ENCODE data around the gene PHLDB2.
"Not testable (repeated sequence)": the region's sequence is repeated elsewhere in the genome, so short reads cannot be mapped to it uniquely, and the experiment has no call there.

PHLDB2 gene

DNA sequence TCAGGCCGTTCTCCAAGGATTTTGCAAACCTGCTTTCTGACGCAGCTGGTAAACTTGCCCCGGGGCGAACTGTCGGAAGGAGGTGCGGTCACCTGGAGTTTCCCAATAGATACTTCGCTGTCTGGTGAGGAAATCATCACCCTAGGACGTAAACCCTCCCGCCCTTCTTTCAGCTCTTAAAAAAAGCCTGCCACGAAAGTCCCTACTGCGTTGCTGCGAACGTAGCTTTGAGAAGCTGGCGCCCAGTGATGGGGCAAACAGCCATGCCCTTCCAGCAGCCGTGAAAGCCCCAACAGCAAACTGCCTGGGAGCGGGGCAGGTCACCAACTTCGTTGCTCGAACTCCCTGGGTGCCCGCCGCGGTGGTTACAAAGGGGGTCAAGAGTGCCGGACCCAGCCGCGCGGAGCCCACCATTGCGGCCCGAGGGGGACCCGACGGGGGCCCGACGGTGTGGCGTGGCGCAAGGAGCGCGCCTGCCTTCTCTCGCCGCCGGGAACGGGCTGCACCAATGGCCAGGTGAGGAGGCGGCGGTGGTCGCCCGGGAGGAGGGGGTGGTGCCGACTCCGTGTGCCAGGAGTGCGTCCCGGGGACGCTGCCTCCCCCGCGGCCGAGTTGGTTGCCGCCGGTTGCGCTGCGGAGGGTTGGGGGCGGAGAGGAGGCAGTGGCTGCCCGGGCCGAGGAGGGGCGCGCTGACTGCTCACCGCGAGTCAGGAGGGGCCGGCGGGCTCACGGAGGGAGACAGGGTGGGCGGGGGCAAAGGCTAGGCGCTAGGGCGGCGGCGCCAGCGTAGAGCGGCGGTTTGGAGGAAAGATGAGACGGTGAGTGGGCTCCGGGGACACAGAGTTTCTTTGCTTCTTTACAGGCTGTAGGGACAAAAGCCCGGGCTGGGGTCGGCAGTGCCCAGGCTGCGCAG is at the start of gene PHLDB2:
Gene PHLDB2, plus strand, starts transcription at position 205 of the 913 bp plus-strand sequence. CDS start 24,813 bp downstream, outside the sequence.
- peak; percentile 59 for DNase-seq (ENCODE audit: low spot score)

DNA sequence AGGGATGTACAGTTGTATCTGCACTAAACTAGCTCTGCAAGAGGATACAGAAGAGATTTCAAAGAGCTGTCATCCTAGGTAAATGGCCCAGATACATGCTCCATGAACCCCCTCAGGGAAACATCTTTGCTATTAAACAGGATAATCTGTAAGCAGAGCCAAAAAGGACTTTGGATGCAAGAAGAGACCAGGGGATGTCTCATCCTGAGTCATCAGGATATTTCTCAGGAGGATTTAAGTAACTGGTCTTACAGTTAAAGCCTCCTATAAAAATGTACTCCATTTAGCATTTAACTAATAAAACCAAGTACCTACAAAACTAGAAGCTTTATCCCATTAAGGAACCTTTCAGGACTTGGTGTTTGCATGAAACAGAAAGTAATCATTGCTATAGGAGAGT is 48.2 kb upstream of the PHLDB2 start:
- DNase-seq (ENCODE audit: low spot score), result peak; percentile 63

DNA sequence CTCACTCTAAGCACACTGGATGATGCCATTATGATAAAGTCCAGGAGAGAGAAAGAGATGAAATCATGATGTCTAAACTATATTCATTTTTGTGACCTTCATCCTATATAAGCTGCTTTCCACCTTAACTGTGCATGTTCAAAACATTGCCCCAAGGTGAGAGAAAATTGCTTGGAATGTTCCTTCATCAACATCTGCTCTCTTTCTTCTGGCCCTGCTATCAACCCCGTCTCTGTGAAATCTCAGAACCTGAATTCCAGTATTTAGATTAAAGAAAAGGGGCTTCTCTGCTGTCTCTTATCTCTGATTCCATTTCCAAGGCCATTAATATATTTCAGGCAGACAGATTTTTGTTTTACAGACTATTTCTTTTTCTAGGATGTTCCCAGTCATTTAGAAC is 47.3 kb upstream of the PHLDB2 start:
- DNase-seq (ENCODE audit: low spot score), result no peak

DNA sequence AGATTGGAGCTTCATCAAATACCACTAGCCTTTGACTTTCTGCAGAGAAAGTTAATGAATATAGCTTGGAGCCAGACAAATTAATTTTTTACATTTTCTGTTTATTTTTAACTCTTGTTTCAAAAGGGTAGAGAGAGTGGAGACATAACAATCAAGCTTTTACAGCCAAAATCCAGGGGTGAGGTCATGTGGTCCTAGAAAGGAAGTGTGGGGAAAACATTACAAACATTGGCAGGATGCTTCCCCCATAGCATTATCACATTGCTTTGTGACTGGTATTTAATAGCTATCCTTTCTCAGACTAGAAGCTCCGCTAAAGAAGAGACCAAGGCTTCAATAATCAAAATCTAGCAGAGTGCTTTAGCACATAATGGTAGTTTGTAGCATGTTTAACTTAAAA is 46.4 kb upstream of the PHLDB2 start:
- DNase-seq (ENCODE audit: low spot score), result no peak

DNA sequence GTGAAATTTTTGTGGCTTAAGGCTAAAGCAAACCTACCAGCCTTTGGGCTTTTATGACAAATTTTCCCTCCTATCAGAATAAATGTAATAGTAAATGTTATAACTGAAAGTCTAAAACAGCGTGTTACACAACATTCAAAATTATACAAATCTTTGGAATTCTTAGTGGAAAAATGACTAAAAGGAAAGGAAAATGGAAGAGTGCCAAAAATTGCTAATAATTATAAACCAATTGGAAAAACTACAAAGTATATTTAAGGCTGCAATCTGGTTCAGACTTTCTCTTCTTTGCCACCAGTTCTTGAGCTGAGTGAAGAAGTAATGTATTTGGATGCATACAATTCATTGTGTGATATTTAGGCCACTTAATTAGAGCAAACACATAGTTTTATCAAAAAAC is 45.6 kb upstream of the PHLDB2 start:
- no peak for DNase-seq (ENCODE audit: low spot score)

DNA sequence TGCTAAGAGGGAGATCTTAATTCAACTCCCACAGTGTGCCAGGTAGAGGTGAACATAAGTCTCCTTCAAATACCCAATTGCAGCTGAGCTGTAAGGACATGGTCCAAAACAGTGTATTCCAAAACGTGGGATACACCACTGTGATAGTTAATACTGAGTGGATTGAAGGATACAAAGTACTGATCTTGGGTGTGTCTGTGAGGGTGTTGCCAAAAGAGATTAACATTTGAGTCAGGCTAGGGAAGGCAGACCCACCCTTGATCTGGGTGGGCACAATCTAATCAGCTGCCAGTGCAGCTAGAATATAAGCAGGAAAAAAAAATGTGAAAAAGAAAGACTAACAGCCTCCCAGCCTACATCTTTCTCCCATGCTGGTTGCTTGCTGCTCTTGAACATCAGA is 45.1 kb upstream of the PHLDB2 start:
- no peak for DNase-seq (ENCODE audit: low spot score)

DNA sequence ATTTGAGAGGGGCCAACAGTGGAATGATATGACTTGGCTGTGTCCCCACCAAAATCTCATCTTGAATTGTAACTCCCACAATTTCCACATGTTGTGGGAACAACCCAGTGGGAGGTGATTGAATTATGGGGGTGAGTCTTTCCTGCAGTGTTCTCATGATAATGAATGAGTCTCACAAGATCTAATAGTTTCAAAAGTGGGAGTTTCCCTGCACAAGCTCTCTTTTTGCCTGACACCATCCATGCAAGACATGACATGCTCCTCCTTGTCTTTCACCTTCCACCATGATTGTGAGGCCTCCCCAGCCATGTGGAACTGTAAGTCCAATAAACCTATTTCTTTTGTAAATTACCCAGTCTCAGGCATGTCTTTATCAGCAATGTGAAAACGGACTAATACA is 42.3 kb upstream of the PHLDB2 start:
- not testable (repeated sequence) for DNase-seq (ENCODE audit: low spot score)

DNA sequence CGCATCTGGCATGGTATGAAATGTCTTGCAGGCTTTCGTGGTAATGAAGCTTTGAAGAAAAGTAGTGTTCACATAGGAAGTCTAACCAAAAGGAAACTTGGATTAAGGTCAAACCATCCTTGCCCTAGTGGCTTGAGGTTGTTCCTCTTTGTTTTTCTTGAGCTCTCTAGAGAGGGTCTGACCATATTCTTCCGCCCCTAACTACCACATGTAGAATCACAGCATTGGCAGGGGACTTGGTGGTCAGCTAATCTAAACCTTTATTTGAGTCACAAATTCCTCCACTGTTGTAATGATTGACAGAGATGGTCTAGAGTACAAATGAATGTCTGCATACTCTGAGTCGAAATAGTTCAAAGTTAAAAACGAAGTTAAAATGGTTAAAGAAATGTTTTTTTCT is 39.1 kb upstream of the PHLDB2 start:
- DNase-seq (ENCODE audit: low spot score), result no peak

DNA sequence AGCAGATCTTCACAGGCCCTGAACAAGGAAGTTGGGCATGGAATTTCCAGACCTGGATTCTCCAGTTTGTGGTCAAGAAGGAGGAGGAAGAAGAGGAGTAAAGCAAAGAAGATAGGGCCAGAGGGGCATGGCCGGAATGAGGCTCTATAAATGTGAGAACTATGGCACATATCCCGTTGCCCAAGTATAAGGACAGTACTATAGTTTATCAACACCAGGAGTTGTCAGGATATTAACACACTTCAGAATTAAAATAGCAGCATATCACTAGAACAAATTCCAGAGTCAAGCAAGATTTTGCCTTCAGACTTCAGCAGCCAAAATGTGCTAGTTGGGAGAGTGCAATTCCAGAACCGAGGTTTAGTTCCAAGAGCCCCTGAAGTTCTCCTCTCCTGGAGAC is 38.4 kb upstream of the PHLDB2 start:
- no peak for DNase-seq (ENCODE audit: low spot score)

DNA sequence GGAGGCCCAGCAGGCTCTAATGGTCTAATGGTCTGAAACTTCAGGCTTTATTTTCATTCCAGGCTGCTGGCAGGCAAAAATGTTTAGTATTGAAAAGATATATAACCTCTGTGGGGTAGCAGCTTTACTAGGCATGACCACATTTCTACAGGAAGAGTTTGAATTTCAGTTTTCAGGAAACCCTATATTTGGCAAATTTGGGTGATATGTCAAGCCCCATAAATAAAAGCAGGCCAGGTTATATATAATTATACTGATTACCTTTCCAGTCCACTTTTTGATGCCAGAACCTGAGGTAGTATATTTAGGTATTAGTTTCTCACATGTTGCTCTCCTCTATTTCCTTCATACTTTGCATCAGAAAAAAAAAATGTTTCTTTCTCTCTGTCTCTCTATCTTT is 37.2 kb upstream of the PHLDB2 start:
- no peak for DNase-seq (ENCODE audit: low spot score)

DNA sequence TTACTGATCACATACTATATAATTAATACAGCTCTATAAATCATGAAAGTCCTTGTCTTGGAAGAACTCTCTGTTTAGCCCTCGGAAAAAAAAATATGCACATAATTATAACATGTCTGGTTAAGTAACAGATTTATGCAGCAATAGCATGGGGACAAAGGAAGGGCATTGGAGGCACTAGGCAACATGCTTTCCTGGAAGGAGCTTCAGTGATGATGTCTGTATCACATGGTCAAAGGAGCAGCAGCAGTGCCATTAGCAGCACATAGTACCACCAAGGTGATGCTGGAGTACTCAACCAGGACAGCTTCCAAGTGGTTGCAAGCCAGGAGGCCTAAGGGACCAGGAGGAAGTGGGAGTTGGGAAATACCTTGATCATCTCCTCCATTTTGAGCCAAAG is 36.3 kb upstream of the PHLDB2 start:
- no peak for DNase-seq (ENCODE audit: low spot score)

DNA sequence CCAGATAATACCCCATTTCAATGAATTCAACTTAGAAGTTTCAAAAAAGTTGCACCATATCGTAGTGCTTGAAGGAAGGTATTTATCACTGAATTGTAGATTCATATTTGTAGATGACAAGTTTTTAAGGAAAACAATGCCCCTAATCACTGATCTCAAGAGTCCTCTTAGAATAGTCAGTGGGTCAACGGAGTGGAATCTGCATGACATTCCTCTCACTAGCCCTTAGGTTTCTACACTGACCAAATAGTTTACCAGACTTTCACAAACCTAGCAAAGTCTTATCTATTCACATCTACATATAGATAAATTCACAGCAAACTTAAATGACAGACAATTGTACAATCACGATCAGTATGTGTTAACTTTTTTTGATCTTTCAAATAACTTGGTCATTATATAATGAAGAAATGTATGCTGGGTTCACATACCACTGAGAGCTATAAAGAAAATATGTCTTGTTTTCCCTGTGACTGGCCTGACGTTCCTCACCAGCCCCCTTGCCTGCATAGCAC is 35.7 kb upstream of the PHLDB2 start:
- no peak for DNase-seq (ENCODE audit: low spot score)

DNA sequence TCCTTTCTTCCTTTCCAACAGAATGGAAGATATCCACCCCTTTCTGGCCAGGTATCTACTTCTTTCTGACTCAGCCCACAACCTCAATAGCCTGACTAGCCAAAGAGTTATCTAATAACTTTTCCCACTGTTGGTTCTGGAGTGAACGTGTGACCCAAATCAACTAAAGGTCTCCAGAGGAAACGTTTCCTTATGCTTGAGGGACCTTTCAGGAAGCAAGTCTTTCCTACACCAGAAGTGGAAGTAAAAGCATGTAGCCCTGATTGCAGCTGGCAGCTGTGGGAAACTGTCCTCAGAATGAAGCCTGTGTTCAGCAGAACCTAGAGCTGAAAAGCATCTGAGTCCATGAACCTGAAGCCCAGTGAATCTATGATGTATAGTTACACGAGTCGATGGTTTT is 34.7 kb upstream of the PHLDB2 start:
- no peak for DNase-seq (ENCODE audit: low spot score)

DNA sequence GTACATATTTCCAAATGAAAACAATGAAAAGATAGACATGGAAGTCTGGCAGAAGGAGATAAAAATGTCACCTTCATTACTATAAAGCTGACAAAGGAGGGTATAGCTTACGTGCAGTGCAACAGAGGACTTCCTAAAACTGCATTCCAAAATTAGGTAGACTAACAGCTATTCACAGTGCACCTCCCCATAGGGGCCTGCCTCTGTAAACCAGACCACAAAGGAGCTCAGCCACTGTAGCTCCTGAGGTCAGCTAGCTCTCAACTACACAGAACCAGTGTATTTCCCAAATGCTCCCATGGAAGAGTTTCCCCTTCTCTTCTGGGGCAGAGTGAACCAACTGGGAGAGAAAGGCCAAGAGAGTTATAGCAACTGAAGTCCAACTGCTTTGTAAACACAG is 31.2 kb upstream of the PHLDB2 start:
- DNase-seq (ENCODE audit: low spot score), result no peak

DNA sequence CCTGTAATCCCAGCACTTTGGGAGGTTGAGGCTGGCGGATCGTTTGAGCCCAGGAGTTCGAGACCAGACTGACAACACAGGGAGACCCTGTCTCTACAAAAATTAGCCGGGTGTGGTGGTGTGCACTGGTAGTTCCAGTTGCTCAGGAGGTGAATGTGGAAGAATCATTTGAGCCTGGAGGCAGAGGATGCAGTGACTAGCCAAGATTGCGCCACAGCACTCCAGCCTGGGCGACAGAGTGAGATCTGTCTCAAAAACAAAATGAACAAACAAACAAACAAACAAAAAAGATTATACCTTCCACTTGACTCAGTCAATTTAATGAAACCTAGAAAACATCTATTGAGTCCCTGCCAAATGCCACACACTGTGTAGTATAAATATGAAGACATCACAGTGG is 30.5 kb upstream of the PHLDB2 start:
- no peak for DNase-seq (ENCODE audit: low spot score)

DNA sequence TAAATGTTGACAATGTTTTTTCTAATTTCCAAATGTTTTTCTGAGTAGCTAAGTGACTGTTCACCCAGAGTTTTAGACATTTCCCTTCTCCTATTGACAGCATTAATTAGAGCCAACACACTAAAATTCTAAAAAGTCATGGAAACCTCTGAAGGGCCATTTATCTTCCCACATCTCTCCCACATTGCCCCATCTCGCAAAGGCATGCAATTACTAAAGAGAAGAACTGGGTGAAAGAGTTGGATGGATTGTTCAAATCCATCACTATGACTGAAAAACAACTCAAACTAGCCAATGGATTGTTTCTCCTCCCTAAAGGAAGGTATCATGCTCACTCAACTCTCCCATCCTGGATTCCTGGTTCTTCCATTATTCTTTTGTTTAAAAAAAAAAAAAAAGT is 30.0 kb upstream of the PHLDB2 start:
- no peak for DNase-seq (ENCODE audit: low spot score)

DNA sequence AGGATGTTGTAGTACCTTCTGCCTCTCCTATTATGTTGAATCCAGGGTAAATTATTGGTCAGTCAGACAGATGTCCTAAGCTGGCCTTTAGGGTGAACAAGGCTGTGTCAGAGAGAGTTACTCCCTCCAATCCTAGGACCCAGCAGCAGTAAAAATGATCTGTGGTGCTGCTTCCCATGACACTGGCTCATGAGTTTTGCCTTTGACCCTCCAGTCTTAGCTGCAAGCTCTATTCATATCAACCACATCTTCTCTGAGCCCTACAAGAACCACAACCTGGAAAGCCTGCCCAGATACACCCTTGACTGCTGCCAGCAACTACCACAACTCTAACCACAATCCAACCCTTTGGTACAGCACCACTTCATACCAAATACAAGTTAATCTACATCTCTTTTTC is 27.2 kb upstream of the PHLDB2 start:
- peak; percentile 10 for DNase-seq (ENCODE audit: low spot score)

DNA sequence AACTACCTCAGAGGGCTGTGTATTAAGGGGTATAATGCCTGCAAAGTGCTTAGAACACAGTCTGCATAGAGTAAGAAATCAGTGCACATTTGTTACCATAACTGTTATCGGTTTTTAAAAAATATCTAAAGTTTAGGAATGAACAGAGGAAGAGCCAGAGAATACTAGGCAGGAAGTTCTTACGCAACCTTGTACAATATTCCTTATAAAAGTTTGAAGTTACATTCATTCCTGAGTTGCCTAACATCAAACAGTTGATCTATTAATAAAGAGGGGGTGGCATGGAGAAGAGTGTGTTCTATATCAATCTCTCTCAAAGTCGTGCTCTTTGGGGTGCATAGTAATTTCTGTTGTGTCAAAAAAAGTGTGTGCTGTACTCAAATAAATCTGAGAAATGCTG is 22.0 kb upstream of the PHLDB2 start:
- no peak for DNase-seq (ENCODE audit: low spot score)

DNA sequence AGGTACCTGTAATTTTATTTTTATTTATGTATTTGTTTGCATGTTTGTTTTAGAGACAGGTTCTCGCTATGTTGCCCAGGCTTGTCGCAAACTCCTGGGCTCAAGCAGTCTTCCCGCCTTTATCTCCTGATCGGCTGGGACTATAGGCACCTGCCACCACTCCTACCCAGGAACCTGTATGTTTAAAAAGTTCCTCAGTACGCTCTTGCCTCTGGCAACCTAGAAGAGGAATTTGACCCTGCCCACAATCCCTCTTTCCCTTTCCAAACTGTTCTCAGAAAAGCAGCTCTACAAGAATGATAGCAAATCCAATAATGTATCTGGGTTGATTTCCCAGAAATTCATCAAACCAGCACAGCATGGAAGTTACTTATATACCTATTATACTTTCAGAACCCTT is 20.9 kb upstream of the PHLDB2 start:
- DNase-seq (ENCODE audit: low spot score), result no peak

DNA sequence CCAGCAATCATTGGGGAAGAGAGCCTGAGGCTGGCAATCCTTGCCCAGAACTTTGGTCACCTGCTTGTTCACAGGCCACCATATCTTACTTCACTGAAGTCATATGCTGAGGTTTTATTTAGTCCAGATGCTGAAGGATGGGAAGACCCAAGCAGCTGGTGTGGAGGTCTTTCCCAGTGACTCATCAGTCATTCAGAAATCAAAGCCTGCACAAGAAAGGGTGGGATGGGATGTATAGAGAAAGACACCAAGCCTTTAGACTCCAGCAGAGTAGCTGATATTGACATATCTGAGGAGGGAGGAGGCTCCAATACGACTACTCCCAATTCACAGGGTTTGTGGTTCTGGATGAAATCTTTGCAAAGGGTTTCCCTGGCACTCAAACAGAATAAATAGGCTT is 13.0 kb upstream of the PHLDB2 start:
- no peak for DNase-seq (ENCODE audit: low spot score)

DNA sequence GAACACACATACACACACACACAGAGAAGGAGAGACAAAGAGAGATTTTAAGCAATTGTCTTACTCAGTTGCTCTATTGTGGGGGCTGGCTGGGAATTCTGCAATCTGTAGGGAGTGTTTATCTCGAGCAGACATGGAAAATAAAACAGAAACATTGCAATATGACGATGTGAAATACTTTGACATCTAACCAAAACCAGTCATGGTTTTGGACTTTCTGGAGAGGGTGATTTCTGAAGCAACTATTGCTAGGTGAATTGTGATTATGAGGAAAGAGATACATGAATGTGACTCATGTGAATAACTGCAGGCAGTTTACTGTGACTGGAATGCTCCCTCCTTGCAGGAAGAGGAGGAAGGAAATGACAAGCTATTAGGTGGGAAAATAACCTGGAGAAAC is 12.3 kb upstream of the PHLDB2 start:
- DNase-seq (ENCODE audit: low spot score), result peak; percentile 75

DNA sequence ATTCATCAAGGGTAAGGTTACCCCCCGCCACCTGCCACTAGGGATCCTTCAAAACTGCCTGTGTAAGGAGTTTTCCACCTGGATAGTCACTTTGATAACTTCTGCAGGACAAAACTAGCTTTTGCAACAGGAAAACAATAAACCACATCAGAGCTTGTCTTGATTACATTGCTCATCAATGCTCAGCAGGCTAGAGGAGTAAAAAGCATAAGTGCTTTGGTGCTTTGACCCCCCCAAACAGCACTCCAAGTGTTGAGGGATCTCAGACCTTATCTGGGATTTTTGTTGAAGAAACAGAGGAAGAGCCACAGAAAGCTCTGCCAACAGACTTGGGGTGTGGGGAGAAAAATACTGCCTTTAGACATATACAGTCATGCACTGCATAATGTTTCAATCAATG is 10.8 kb upstream of the PHLDB2 start:
- DNase-seq (ENCODE audit: low spot score), result no peak

DNA sequence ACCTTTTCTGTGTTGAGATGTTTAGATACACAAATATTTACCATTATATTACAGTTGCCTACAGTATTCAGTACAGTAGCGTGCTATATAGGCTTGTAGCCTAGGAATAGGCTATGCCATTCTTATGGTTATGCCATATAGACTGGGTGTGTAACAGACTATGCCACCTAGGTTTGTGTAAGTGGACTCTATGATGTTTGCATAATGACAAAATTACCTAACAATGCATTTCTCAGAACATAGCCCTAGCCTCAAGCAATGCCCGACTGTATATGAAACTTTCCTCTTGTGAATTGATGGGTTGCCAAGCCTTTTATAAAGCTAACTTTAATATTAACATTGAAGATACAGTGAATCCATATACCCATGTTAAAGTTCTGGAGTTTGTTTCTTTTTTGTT is 10.3 kb upstream of the PHLDB2 start:
- no peak for DNase-seq (ENCODE audit: low spot score)

DNA sequence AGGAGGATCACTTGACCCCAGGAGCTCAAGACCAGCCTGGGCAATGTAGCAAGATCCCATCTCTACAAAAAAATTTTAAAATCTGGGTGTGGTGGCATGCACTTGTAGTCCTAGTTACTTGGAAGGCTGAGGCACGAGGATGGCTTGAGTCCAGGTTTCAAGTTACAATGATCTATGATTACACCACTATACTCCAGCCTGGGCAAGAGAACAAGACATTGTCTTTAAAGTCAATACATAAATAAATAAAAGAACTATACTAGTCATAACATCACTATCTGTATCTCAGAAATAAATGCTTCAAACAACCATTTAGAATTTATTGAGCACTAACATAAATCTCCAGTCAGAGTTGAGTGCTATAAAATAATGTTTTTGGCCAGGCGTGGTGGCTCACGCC is 8.5 kb upstream of the PHLDB2 start:
- no peak for DNase-seq (ENCODE audit: low spot score)
